GM13977 (cell line): ENCODE data around the gene TEKT5.

Source experiments
- DNase-seq: peaks from one replicate; pipeline ENCODE4 v3.0.0; 2012; ENCODE audit warnings: low spot score
- CTCF ChIP-seq: IDR thresholded peaks from 2 replicates; pipeline ENCODE4 v1.5.1; 2012; ENCODE audit warnings: mild to moderate bottlenecking, control low read depth; ENCODE audit not compliant: insufficient read depth; ENCODE audit errors: extremely low read depth, missing control alignments
- in situ Hi-C: fragments of 300-500 bp; cut with MboI; formaldehyde crosslinking; loops from one replicate; pipeline ENCODE4 v1.12.0; 2022; ENCODE audit warnings: low sequenced_read_pairs, low pct_unique_long_range_greater_than_20kb, mixed read lengths, inconsistent platforms; ENCODE audit not compliant: unreplicated experiment

Gene TEKT5

GRCh38 chr16:10580883-10581247, 113.9 kb downstream of the TEKT5 start:
- in situ Hi-C loops = no loop called here
- TF ChIP-seq CTCF = no peak
- no peak for DNase-seq

GRCh38 chr16:10579965-10580882, 114.5 kb downstream of the TEKT5 start, which contains the start of gene EMP2:
EMP2 (minus strand) TSS chr16:10580598; CDS start chr16:10547617, 32,981 bp downstream.
- DNase-seq = peak; percentile 70
- in situ Hi-C loops = no loop called here
- peak; percentile 55 for TF ChIP-seq CTCF

- no peak for TF ChIP-seq CTCF
- no peak for DNase-seq
- in situ Hi-C loops = no loop called here
Measured at GRCh38 chr16:10579575-10579964, 115.2 kb downstream of the TEKT5 start.

- no peak for TF ChIP-seq CTCF
- no peak for DNase-seq
- in situ Hi-C loops = no loop called here
Measured at GRCh38 chr16:10578474-10579316, 116.0 kb downstream of the TEKT5 start.
